HG03108 (cell line): ENCODE results near the gene HELT.

ENCODE experiments used
- ATAC-seq: cut with Tn5 transposase; IDR thresholded peaks from one replicate; pipeline ENCODE4 v1.9.1; 2021; ENCODE audit warnings: moderate library complexity; ENCODE audit not compliant: unreplicated experiment

HELT gene

DNA sequence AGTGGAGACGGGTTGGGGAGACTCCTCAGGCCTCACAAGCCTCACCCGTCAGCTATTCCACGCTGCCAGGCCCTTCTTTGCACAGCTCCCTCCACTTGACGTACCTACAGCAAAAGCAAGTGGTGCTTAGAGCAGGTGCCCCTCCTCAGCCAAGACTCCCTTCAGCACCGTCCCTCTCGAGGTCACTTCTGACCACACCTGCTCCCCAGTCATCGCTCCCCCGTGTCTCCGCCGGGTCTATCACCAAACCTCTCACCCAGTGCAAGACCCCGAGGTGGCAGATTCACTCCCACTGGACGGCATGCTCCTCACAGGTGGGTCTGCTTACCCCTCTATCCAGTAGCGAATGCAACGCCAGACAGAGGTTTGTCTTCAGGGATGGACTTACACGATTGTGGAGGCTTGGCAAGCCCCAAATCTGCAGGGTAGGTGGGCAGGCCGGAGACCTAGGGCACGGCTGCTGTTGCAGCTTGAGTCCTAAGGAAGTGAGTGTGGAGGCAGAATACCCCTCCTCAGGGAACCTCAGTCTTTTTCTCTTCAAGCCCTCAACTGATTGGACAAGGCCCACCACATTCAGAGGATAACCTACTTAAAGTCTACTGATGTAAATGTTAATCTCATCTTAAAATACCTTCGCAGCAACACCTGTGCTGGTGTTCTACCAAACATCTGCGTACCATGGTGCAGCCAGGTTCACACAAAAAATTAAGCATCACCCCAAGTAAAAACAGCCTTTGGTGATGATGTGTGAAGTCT lies 14.5 kb upstream of the HELT start:
- no peak for ATAC-seq

DNA sequence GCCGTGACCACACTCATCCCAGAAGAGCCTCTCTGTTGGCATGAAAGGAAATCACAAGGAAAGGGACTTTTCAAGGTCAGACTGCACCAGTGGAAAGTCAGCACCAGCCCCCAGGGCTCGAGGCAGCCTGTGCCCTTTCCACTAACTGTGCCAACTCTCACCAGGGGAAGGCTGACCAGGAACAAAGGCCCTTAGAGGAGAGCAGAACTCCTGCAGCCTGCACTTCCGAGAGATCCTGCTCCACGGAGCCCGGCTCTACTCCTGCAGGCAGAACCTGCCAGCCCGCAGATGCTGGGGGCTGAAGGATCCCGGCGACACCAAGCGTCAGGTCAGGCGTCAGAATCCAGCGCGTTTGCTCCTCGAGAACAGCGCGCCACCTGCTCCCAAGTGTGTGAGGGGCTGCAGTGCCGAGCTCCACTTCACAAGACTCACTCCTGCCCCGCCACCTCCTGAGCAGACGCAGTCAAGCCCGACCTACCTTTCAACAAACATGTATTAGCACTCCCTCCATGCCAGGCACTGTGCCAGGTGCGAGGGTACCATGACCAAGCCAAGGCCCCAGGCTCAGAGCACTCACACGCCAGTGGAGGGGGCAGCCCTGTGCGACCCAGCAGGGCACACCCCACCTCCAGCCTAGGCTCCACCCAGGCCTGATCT lies 13.6 kb upstream of the HELT start:
- peak; percentile 30 for ATAC-seq

- peak; percentile 82 for ATAC-seq
Observed at GRCh38 chr4:185005219-185005819, 13.0 kb upstream of the HELT start.

DNA sequence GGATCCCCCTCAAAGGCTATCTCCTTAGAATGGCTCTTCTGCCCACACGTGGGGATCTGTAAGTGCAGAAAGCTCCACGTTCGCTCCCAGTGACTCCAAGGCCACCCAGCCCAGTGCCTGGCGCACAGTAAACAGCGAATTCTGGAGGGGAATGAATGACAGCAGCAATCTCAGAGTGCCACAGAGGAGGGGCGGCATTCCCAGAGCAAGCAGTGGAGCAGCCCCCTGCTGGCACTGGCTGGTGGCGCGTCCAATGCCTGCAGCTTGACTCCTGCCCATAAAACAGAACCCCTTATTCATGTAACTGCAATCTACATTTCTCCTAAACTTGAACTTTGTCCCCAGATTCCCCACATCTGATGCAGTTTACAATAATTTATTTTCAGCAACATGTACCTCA lies 6.9 kb upstream of the HELT start:
- ATAC-seq = no peak

GRCh38 chr4:185013417-185014125 lies 4.7 kb upstream of the HELT start:
- ATAC-seq = no peak

DNA sequence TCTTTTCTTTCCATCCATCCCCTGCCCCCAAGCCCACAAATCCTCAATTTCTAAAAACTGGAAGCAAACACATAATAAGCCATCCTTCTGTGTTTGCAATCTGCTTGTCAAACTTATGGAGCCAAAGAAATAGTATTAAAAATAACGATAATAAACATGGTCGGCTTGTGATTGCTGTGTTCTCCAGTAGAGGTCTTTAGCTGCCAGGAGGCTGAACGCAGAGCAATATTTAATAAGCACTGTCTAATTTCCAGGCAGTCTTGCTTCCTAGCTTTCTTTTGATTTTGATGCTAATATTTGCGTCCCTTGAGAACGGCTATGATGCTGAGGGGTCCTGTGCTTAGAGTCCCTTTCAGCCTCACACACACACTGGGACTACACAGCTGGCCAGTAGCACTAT lies 3.2 kb upstream of the HELT start:
- no peak for ATAC-seq

DNA sequence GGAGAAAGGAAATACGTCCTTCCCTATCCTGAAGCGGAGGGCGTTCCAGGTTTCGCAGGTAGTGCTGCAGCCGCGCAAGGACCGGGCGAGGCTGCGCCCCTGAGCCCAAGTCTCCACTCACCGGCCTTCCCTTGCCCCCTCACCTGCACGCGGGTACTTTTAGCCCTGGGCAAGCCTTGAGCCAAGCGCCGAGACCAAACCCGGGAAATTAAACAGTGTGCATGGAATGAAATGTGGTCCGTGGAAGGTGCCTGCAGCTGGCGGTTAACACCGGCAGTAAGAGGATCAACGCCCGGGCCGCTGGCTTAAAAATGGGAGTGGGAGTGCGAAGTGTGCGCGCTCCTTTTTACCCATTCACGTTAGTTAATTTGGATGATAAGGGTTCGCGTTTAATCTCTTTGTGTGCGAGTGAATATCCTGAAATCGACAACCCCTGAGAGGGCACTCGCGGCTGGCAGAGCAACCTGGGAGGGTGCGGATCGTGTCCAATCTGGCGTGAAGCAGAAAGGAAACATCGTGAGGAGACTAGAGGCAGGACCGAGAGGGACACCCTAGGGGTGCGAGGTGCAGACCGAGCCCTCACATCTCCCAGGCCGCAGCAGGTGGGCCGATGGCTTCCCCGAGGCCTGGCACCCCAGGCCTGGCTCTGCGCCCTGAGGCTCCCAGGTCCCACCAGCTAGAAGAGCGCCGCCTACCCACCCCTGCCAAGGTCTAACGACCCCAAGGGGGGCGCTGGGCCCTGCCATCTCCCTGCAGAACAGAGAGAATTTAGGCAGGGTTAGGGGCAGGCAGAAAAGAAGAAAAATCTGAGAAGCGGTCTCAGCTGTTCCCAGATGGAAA lies 2.0 kb upstream of the HELT start:
- ATAC-seq = no peak

DNA sequence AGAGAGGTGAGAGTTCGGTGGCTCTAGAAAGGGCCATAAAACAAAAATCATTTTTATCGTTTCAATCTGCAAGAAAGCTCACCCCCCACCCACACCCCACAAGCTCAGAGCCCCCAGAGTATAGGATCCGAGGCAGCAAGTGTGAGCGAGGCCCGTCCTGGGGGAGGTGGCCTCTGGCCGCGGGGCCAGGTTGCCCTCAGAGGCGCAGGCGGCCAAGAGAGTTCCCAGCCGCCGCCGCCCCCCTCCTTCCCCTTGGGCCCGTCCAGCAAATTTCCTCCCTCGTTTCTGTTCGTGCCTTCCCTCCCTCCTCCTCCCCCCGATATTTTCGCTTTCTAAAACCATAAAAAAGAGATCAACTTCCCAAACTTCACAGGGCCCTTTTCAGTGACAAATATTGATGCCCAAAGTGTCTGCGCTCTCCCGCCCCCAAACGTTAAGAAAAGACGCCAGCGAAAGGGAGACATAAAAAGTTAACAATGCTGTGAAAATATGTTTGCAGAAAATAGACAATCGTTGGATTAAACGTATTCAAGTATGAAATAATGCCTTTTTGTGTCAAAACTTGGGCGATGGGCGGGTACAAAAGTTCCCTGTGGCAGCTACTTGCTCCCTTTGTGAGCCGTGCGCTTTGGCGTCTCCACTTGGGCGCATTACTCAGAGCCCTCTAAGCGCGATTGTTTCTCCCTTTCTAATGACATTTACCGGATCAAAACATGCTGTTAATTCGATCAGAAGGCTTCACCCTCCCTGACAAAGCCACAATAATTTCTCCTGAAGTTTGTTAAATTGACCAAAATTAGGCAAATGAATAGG lies 1.1 kb upstream of the HELT start:
- ATAC-seq = no peak

DNA sequence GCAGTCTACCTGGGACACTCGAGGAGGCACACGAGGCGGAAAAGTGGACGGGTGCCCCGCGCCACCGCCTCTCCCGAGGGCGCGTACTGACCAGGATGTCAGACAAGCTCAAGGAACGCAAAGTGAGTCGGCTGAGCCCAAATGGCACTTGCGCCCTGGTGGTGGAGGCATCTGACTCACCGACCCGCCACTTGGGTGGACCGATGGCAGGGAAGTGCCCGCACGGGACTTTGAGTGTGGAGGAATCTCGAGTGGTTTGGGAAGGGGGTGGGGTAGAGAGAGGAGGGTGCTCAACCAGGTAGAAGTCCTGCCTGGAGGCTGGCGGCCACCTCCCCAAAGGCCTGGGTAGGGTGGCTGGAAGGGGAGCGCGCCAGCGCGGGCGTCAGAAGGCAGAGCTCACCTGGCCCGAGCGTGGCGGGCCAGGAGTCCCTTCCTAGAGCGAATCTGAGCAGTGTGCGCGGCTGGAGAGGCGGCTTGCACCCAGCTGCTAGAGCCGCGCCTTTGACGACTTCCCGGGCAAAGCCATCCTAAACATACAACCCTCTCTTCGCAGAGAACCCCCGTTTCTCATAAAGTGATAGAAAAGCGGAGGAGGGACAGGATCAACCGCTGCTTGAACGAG lies 655 bp downstream of the HELT start:
- ATAC-seq = no peak

DNA sequence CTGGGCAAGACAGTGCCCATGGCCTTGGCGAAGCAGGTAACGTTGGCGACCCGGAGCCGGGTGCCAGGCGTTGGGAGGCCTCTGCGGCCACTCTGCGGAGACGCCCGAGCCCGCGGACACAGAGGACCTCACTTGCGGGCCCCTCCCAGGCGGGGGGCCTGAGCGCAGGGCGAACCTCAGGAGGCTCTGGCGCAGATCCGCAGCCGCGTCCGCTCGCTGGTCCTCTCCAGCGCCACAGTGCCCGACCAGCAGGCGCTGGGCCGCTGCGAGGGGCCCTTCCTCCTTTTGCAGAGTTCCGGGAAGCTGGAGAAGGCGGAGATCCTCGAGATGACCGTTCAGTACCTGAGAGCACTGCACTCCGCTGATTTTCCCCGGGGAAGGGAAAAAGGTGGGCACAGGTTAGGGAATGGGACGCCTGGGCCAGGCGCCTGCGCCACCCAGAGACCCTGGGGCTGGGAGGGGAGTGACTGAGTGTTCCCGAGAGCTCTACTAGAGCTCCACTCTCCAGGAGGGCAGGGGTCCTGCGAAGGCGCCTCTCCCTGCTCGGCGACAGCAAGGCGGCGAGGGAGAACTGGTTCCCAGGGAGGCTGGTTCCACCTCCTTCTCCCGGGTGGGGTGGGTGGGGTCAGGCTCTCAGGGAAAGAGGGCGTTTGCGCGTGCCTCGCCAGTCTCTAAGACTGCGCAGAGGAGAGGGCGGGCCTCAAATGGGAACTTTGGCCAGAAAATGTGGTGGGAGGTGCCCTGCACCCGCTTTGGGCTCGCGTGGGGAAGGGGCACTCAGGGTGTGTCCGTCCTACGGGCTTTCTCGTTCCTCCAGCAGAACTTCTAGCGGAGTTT lies 1.4 kb downstream of the HELT start:
- ATAC-seq = no peak

GRCh38 chr4:185020293-185020808 lies 2.1 kb downstream of the HELT start:
- ATAC-seq = no peak

- no peak for ATAC-seq
Observed at GRCh38 chr4:185020863-185021761, 2.8 kb downstream of the HELT start.

DNA sequence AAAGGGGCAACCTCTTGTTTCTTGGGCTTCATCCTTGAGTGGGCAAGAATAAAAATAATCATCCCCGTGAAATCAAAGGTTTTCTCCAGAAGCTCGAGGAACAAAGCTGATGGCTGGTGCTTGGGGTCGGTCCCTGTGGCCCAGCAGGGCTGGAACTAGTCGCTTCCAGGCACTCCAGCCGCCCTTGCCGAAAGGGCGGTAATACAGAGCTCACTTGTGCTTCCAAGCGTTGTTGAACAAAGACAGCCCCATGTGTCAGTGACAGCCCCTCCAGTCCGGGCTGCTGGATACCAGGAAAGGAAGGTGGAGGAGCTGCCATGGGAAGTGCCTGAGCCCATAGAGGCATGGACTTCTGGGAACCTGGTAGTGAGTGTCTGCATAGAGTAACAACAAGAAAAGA lies 5.2 kb downstream of the HELT start:
- ATAC-seq = no peak

GRCh38 chr4:185028625-185029024 lies 10.3 kb downstream of the HELT start:
- ATAC-seq = no peak

DNA sequence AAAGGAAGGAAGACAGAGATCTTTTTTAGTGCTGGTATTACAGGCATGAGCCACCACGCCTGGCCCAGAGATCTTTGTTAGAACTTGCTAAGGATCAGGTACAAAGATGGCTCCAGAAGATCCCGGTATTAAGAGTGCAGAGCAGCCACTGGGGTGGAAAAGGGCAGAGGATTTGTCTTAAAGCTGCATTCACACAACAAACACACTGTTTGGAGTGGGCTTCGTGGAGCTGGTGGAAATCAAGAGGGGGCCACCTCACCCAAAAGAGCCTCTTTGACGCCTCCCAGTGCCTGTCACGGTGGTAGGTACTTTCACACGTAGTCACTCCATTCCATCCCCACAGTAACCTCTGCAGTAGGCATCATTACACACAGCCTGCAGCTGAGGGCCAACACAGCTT lies 13.3 kb downstream of the HELT start:
- ATAC-seq = no peak

DNA sequence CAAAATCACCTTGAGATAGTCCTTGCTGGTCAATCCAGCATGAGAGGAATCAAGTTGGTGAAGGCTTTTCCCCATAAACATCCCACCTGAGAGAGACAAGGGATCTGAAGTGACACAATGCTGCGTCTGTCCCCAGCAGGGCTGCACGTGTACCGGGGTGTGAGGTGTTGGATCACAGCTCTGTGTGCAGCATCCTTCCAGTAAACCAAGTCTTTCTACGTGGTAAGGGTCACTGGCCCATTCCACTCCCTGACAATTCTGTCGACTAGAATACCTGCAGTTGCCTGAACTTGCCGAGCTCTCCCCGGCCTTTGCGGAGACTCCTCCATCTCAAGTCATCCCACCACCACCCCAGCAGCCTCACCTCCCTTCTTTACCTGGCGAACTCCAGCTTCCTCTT lies 14.8 kb downstream of the HELT start:
- ATAC-seq = no peak

GRCh38 chr4:185033950-185034349 lies 15.7 kb downstream of the HELT start:
- no peak for ATAC-seq
